Endothelial cell of umbilical vein (primary cell): ENCODE data around the gene ARG2. TPM values are rescaled to one million over a fixed set of nuclear protein-coding genes. Genes with fewer than 3 reads are reported as not detected.

Source experiments
- BruUV-seq: library from RNA; stranded (reverse); fragments of 400-500 nt; replicated peaks from 2 replicates; lab custom pipeline; 2021; lab: Mats Ljungman, UMichigan
- CTCF ChIA-PET: fragments of 300-600, 350-600 bp; sonication (Branson Sonifier 250); formaldehyde crosslinking; loops from one replicate; lab custom pipeline; 2021; ENCODE audit warnings: antibody characterized with exemption, inconsistent platforms; lab: Charles Lee
- POLR2A ChIA-PET: fragments of 300-600, 350-600 bp; sonication (Branson Sonifier 250); formaldehyde crosslinking; loops from one replicate; lab custom pipeline; 2021; ENCODE audit warnings: antibody characterized with exemption, inconsistent platforms; lab: Charles Lee
- DNase-seq: peaks from one replicate; pipeline ENCODE4 v3.0.0-alpha.2; 2011; ENCODE audit warnings: low read depth, low spot score
- FAIRE-seq: peaks from 2 replicates; lab custom pipeline; 2011; peaks lifted over from hg19 to GRCh38; lab: Jason Lieb, UNC
- H2AFZ ChIP-seq: 2 replicates; pipeline ENCODE4 v1.6.0; 2012; ENCODE audit warnings: low read depth, low read length, control low read depth, inconsistent platforms
- H3K27ac ChIP-seq: 2 replicates; pipeline ENCODE4 v1.5.1; 2011; ENCODE audit warnings: low read depth, mild to moderate bottlenecking, control low read depth, low read length, moderate library complexity; ENCODE audit not compliant: insufficient read depth
- H3K27me3 ChIP-seq, 2 experiments: 2 replicates each; pipeline versions ENCODE4 v1.6.0 to v1.6.1; 2011; ENCODE audit warnings: low read length in 2 of 2, mixed read lengths in 1 of 2; ENCODE audit not compliant: control insufficient read depth in 2 of 2, insufficient read depth in 2 of 2
- H3K36me3 ChIP-seq, 2 experiments: 2 replicates in 1 of 2; 3 replicates in 1 of 2; pipeline ENCODE4 v1.5.1; 2011; ENCODE audit warnings: low read length in 2 of 2, mild to moderate bottlenecking in 1 of 2, moderate library complexity in 1 of 2; ENCODE audit not compliant: control insufficient read depth in 2 of 2, insufficient read depth in 2 of 2; ENCODE audit errors: extremely low read depth in 1 of 2
- H3K4me1 ChIP-seq: 3 replicates; pipeline ENCODE4 v1.5.1; 2011; ENCODE audit warnings: mild to moderate bottlenecking, low read length; ENCODE audit not compliant: control insufficient read depth, insufficient read depth; ENCODE audit errors: extremely low read depth
- H3K4me2 ChIP-seq: 2 replicates; pipeline ENCODE4 v1.6.1; 2011; ENCODE audit warnings: low read length, control low read depth, mixed read lengths; ENCODE audit not compliant: insufficient read depth
- H3K4me3 ChIP-seq, 3 experiments: fragments of 200-600 bp in 1 of 3; sonication (generic), shearing (Covaris generic) in 1 of 3; replicated peaks in 1 of 3; 2 replicates each; pipeline ENCODE4 v1.5.1; 2011 to 2016; ENCODE audit warnings: control low read depth in 3 of 3, low read length in 3 of 3, mild to moderate bottlenecking in 2 of 3, inconsistent platforms in 1 of 3, low read depth in 1 of 3, moderate library complexity in 1 of 3; ENCODE audit not compliant: insufficient read depth in 1 of 3
- H3K79me2 ChIP-seq: 2 replicates; pipeline ENCODE4 v1.6.0; 2012; ENCODE audit warnings: low read length, inconsistent platforms; ENCODE audit not compliant: control insufficient read depth, insufficient read depth
- H3K9ac ChIP-seq: replicated peaks from 2 replicates; pipeline ENCODE3; 2011; ENCODE audit warnings: low read length, control low read depth; ENCODE audit not compliant: insufficient read depth; ENCODE audit errors: extremely low read depth
- H3K9me1 ChIP-seq: replicated peaks from 3 replicates; pipeline ENCODE4 v1.6.0; 2011; ENCODE audit warnings: mild to moderate bottlenecking, low read length; ENCODE audit not compliant: control insufficient read depth, insufficient read depth; ENCODE audit errors: extremely low read depth
- H3K9me3 ChIP-seq: replicated peaks from 2 replicates; pipeline ENCODE4 v1.5.1; 2012; ENCODE audit warnings: low read length, inconsistent platforms; ENCODE audit not compliant: control insufficient read depth, insufficient read depth
- H4K20me1 ChIP-seq: replicated peaks from 2 replicates; pipeline ENCODE3; 2011; ENCODE audit warnings: mild to moderate bottlenecking, low read length; ENCODE audit not compliant: control insufficient read depth, insufficient read depth; ENCODE audit errors: extremely low read depth
- EZH2 ChIP-seq: IDR thresholded peaks from 2 replicates; pipeline ENCODE4 v1.6.1; 2012; ENCODE audit warnings: borderline replicate concordance, low read depth, mild to moderate bottlenecking, moderate library complexity, low read length, inconsistent platforms; ENCODE audit not compliant: severe bottlenecking
- FOS ChIP-seq: IDR thresholded peaks from 2 replicates; pipeline ENCODE4 v1.6.1; 2011; ENCODE audit warnings: mild to moderate bottlenecking, low read length, moderate library complexity, borderline replicate concordance; ENCODE audit not compliant: insufficient read depth
- GATA2 ChIP-seq: IDR thresholded peaks from 2 replicates; pipeline ENCODE4 v1.7.0; 2011; ENCODE audit warnings: low read depth, mild to moderate bottlenecking, moderate library complexity, mixed read lengths, low read length; ENCODE audit not compliant: insufficient read length, insufficient read depth
- JUN ChIP-seq: IDR thresholded peaks from 2 replicates; pipeline ENCODE4 v1.6.1; 2011; ENCODE audit warnings: borderline replicate concordance, low read depth; ENCODE audit not compliant: insufficient read length, insufficient read depth
- MYC ChIP-seq: IDR thresholded peaks from one replicate; pipeline ENCODE4 v1.6.1; 2011; ENCODE audit warnings: mild to moderate bottlenecking, low read depth, low read length
- POLR2A ChIP-seq: IDR thresholded peaks from 2 replicates; pipeline ENCODE4 v1.6.1; 2012; ENCODE audit warnings: low read depth, mild to moderate bottlenecking, control low read depth, low read length
- POLR2AphosphoS5 ChIP-seq: IDR thresholded peaks from 2 replicates; pipeline ENCODE4 v1.6.1; 2012; ENCODE audit warnings: low read depth, mild to moderate bottlenecking, control low read depth, low read length, moderate library complexity; ENCODE audit not compliant: insufficient read depth
- dilution Hi-C: fragments of 300-500 bp; cut with MboI; formaldehyde crosslinking; loops from one replicate; pipeline ENCODE4 v1.15.0; 2019; ENCODE audit warnings: low sequenced_read_pairs; ENCODE audit not compliant: extremely low pct_ligation_motif_present
- intact Hi-C: fragments of 100-400 bp; cut with micrococcal nuclease; formaldehyde crosslinking; loops from one replicate; pipeline ENCODE4 v1.10.0; 2022
- polyA plus RNA-seq, 4 experiments: library from polyadenylated mRNA; depleted of rRNA in 3 of 4; stranded (reverse) in 3 of 4; unstranded in 1 of 4; fragments of >200 nt; gene quantifications; 2 replicates each; pipeline versions ENCODE4 v1.2.1 to v1.2.3, GENCODE V29; 2011 to 2012; ENCODE audit warnings: missing spikeins in 1 of 4
- total RNA-seq: library from RNA; stranded (reverse); gene quantifications from 2 replicates; pipeline ENCODE4 v1.2.3, GENCODE V29; 2021
- TF ChIP-seq, protein P1 (sequence below), 2 donors: IDR thresholded peaks; 1 replicate in 1 of 2; 2 replicates in 1 of 2; pipeline ENCODE4 v1.5.1; 2011; ENCODE audit warnings: low read length in 2 of 2, mild to moderate bottlenecking in 2 of 2, moderate library complexity in 2 of 2, control low read depth in 1 of 2, inconsistent platforms in 1 of 2, low read depth in 1 of 2; ENCODE audit not compliant: insufficient read depth in 1 of 2; ENCODE audit errors: extremely low read depth in 1 of 2
- TF ChIP-seq, protein P2 (sequence below): IDR thresholded peaks from 2 replicates; pipeline ENCODE4 v1.6.1; 2011; ENCODE audit not compliant: insufficient read depth, insufficient read length

The ARG2 gene
- total and polyA plus RNA-seq, 2 donors (not counting 3 experiments of a cell fraction or from before 2014, with no cell fraction given) = 16.6 to 22.5 TPM

DNA sequence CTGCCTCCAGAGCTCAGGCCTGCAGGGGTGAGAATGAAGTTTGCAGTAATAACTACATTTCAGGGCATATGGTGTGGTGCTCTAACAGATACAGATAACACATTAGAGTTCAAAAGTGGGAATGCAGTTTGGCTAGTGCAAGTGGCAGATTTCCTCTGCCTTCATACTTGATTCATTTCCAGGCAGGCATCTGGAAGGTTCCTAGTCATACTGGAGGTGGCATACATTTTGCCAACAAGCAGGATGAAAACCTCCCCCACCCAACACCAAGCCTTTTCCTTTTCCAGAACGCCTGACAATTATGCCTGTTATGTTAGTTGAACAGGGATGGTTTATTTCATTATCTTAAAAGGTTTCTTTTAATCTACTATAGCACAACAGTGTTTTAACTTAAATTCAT is 30.4 kb downstream of the ARG2 start:
- Histone ChIP-seq H3K36me3 (peaks cover 21 to 38% of the 10 kb centered on the region in 2 experiments), H3K27ac (no peak overlapping the region), H3K79me2 (no peaks in the 10 kb centered on the region), H3K4me1 (no peaks in the 10 kb centered on the region), H3K9me1 (no peaks in the 10 kb centered on the region), H3K9ac (no peak overlapping the region), H3K27me3 (no peaks in the 10 kb centered on the region), H3K9me3 (no peaks in the 10 kb centered on the region), H2AFZ (no peak overlapping the region), H3K4me3 (no peak overlapping the region), H3K4me2 (no peak overlapping the region), H4K20me1 (no peaks in the 10 kb centered on the region)
- no peak for DNase-seq
- CTCF ChIA-PET = interaction anchor here (1.1 kb wide), 1 partner anchor 31 kb away, joined by 4 read pairs; no protein-coding TSS in a partner anchor
- FAIRE-seq = no peak
- TF ChIP-seq, protein P1, sequence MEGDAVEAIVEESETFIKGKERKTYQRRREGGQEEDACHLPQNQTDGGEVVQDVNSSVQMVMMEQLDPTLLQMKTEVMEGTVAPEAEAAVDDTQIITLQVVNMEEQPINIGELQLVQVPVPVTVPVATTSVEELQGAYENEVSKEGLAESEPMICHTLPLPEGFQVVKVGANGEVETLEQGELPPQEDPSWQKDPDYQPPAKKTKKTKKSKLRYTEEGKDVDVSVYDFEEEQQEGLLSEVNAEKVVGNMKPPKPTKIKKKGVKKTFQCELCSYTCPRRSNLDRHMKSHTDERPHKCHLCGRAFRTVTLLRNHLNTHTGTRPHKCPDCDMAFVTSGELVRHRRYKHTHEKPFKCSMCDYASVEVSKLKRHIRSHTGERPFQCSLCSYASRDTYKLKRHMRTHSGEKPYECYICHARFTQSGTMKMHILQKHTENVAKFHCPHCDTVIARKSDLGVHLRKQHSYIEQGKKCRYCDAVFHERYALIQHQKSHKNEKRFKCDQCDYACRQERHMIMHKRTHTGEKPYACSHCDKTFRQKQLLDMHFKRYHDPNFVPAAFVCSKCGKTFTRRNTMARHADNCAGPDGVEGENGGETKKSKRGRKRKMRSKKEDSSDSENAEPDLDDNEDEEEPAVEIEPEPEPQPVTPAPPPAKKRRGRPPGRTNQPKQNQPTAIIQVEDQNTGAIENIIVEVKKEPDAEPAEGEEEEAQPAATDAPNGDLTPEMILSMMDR (IDR thresholded peaks at IDR 0.05; ENCODE audit: extremely low read depth in 1 of 2, insufficient read depth in 1 of 2, low read depth in 1 of 2, low read length in 2 of 2) = no peak
- TF ChIP-seq JUN (no peak), EZH2 (no peak), MYC (no peak), FOS (no peak), POLR2AphosphoS5 (no peak), POLR2A (no peak), GATA2 (no peak)
- TF ChIP-seq, protein P2, sequence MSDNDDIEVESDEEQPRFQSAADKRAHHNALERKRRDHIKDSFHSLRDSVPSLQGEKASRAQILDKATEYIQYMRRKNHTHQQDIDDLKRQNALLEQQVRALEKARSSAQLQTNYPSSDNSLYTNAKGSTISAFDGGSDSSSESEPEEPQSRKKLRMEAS = no peak
- dilution Hi-C loops (no loop called here), intact Hi-C loops (no loop called here)
- POLR2A ChIA-PET = no interaction called here
- BruUV-seq = no TSS peak
